Mammary epithelial cell (primary cell): ENCODE data around the gene KCTD19.
A peak's percentile ranks its signal among the peaks of the same experiment; 100 is the strongest.

Experiments
- CTCF ChIP-seq, 2 donors: IDR thresholded peaks in 1 of 2; conservative IDR thresholded peaks in 1 of 2; 2 replicates each; pipeline ENCODE4 v1.5.1; 2011 to 2012; ENCODE audit warnings: inconsistent platforms in 2 of 2, low read length in 2 of 2, mild to moderate bottlenecking in 2 of 2, control low read depth in 1 of 2, low read depth in 1 of 2; ENCODE audit not compliant: insufficient read depth in 1 of 2; ENCODE audit errors: extremely low read depth in 1 of 2
- EZH2 ChIP-seq: IDR thresholded peaks from 2 replicates; pipeline ENCODE4 v1.6.1; 2012; ENCODE audit warnings: low read length, inconsistent platforms, borderline replicate concordance

- TF ChIP-seq EZH2 (no peak), CTCF (conservative IDR thresholded peaks at IDR 0.05 in 1 of 2, IDR thresholded peaks at IDR 0.05 in 1 of 2; ENCODE audit: extremely low read depth in 1 of 2, insufficient read depth in 1 of 2, low read depth in 1 of 2, low read length in 2 of 2) (peak; percentile 50 to 53)
Observed at GRCh38 chr16:67372664-67373063, 46.1 kb upstream of the KCTD19 start.
